NCI-H446 treated with DMSO at 0.1 percent for 48 hours (cell line): ENCODE data around the gene KCTD5.
A peak's percentile ranks its signal among the peaks of the same experiment; 100 is the strongest.

Experiments
- DNase-seq: peaks from one replicate; lab custom pipeline; 2025; lab: John Stamatoyannopoulos, UW

KCTD5 gene

GRCh38 chr16:2726923-2727322 is 44.6 kb downstream of the KCTD5 start:
- no peak for DNase-seq

GRCh38 chr16:2728034-2728433 is 45.7 kb downstream of the KCTD5 start:
- no peak for DNase-seq

- no peak for DNase-seq
These were observed 52.7 kb downstream of the KCTD5 start for GRCh38 chr16:2734844-2735515.

- no peak for DNase-seq
These were observed 54.3 kb downstream of the KCTD5 start for GRCh38 chr16:2736476-2737237.

GRCh38 chr16:2737238-2737605 is 54.9 kb downstream of the KCTD5 start:
- no peak for DNase-seq

GRCh38 chr16:2737895-2738418 is 55.6 kb downstream of the KCTD5 start:
- DNase-seq: no peak

GRCh38 chr16:2738615-2739014 is 56.3 kb downstream of the KCTD5 start:
- no peak for DNase-seq

- no peak for DNase-seq
These were observed 57.5 kb downstream of the KCTD5 start for GRCh38 chr16:2739625-2740430.

- DNase-seq: no peak
These were observed 58.2 kb downstream of the KCTD5 start for GRCh38 chr16:2740476-2740875.

GRCh38 chr16:2741168-2741567 is 58.8 kb downstream of the KCTD5 start:
- DNase-seq: no peak

GRCh38 chr16:2742323-2743006 is 60.1 kb downstream of the KCTD5 start:
- no peak for DNase-seq

GRCh38 chr16:2743007-2743810 is 60.9 kb downstream of the KCTD5 start:
- DNase-seq: no peak

- no peak for DNase-seq
These were observed 62.4 kb downstream of the KCTD5 start for GRCh38 chr16:2744711-2745110.

- DNase-seq: no peak
These were observed 63.0 kb downstream of the KCTD5 start for GRCh38 chr16:2745116-2745890.

GRCh38 chr16:2745961-2746360 is 63.6 kb downstream of the KCTD5 start:
- DNase-seq: no peak

- no peak for DNase-seq
These were observed 66.6 kb downstream of the KCTD5 start for GRCh38 chr16:2748757-2749455.

- no peak for DNase-seq
These were observed 67.2 kb downstream of the KCTD5 start for GRCh38 chr16:2749476-2749875.

GRCh38 chr16:2749936-2750335 is 67.6 kb downstream of the KCTD5 start:
- no peak for DNase-seq

GRCh38 chr16:2751577-2752034 is 69.3 kb downstream of the KCTD5 start:
- peak; percentile 67 for DNase-seq
